CD4-positive, alpha-beta T cell treated with Interleukin-15 for 1 hour (primary cell): ENCODE measurements around the gene DCD.
A peak's percentile ranks its signal among the peaks of the same experiment; 100 is the strongest.

Source experiments
- DNase-seq: peaks from one replicate; pipeline ENCODE4 v3.0.0-alpha.2; 2020

The DCD gene

DNA sequence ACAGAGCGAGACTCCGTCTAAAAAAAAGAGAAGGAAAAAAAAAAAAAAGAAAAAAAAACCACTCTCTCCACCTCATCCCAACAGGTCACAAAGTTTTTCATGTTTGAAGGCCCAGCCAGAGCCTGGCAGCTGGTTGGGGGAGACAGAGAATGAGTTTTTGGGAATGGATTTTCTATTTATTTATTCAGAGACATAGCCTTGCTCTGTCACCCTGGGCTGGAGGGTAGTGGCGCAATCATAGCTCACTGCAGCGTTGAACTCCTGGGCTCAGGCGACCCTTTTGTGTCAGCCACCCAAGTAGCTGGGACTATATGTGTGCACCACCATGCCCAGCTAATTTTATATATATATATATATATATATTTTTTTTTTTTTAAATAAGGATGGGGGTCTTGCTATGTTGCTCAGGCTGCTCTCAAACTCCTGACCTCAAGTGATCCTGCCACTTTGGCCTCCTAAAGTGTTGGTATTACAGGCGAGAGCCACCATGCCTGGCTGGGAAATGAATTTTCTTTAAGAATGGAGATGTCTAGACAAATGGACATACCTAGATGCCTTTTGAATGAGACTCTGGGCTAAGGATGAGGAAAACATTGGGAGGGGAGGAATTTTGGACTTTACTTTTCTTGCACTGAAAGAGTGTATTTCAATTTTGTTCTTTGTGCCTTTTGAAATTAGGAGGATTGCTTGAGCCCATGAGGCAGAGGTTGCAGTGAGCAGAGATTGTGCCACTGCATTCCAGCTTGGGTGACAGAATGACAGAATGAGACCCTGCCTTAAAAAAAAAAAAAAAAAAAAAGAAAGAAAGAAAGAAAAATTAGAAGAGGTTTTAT lies 42.8 kb downstream of the DCD start:
- no peak for DNase-seq

DNA sequence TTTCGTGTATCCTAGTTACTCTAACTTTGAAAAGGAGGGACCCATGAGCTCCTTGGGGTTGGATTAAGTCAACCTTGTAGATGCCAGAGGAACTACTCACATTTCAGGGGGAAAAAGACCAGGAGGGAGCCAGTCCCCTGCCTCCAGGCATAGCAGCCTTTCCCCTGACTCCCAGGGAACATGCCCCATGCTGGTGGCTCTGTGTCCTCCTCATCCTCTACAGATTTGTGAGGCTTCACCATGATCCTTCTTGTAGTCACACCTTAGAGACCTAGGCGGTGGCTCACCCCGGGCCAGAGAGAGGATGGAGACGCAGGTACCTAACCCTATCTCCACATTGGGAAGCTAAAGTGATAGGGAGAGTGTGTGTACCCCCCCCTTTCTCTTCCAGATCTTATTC lies 43.7 kb downstream of the DCD start:
- DNase-seq: no peak

DNA sequence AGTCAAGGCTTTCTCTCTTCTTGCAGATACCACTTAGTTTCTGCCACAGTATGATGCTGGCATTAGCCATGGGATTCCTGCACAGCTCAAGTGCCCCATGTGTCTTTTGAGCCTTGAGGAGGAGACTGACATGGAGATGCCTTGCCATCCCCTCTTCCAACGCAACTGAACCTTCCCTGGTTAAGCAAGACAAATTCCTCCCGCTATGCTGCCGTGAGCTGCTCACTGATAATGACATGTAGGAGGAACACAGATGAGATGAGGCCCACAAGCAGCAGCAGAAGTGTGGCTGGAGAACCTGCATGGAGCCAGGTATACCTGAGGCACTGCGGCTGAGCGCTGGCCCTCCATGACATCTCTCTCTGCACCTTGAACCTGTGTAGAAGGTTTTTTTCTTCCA lies 44.3 kb downstream of the DCD start:
- no peak for DNase-seq

DNA sequence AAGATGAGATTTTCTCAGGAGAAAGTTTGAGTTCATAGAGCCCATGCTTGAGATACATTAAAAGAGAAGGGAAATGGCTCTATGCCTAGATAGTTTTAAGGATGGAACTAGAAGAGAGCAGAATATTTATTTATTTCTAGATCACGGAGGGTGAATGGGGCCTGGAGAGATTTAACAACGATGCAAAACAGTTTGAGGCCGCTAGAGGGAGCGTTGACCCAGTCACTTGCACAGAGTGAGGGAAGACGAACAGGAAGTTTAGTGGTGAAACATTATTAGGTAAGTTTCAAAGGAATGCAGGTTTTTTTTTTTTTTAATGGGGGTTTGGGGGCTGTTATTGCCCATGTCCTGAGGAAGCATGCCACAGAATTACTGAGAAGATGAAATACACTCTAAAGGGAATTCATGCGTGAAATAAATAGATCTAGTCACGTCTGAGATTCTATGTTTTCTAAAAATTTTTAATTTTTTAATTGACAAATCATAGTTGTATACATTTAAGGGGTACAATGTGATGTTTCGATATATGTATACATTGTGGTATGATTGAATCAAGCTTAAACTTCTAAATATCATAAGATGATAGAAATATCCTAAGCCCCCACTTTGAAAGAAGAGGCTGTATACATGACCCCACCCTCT lies 44.9 kb downstream of the DCD start:
- DNase-seq: peak; percentile 65

DNA sequence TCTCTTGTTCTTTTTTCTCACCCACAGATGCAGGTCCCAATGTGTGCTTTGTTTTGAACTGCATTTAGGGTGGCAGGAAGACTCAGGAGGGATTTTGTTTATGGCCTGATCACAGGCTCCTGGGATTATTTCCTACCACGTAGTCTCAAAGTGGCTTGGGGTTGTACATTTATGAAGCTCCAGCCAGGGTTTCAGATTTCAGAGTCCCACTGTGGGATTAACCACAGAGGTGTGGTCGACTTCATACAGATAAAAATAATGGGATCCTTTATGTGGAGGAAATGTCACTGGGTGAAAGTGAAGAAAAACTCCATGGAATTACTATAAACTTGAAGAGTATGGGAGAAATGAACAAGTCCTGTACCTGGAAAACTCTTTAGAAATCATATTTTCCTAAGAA lies 45.5 kb downstream of the DCD start:
- DNase-seq: no peak

DNA sequence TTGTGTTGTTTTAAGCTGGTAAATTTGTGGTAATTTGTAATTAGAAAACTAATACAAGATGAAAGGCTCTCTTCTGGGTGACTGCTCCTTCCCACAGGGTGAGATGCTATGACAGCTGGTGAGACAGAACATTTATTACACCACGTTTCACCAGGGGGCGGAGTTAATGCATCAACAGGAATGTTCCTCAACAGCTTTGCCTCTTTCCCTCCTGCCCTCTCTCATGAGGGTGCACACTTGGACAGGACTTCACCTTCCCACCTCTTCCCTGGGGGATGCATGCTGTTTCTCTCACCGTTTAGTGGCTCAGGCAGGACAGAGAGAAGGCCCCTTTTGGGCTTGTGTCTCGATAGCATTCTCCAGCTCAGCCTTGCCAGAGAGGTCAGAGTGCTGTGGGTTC lies 46.3 kb downstream of the DCD start:
- DNase-seq: no peak

DNA sequence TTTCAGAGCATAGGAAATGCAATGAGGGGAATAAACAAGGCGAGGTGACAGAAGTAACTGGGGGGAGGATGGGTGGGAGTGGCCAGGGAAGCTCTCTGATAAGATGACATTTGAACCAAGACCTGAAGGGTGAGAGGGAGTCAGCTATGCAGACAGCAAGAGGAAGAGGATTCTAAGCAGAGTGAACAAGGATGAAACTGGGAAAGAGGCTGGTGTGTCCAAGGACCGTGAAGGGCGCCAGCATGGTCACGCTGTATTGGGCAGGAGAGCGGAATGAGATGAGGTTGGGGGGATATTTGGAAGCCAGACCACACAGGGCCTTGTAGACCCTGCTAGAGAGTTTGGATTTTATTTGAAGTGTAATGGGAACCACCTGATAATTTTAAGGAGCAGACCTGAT lies 49.2 kb downstream of the DCD start:
- no peak for DNase-seq

DNA sequence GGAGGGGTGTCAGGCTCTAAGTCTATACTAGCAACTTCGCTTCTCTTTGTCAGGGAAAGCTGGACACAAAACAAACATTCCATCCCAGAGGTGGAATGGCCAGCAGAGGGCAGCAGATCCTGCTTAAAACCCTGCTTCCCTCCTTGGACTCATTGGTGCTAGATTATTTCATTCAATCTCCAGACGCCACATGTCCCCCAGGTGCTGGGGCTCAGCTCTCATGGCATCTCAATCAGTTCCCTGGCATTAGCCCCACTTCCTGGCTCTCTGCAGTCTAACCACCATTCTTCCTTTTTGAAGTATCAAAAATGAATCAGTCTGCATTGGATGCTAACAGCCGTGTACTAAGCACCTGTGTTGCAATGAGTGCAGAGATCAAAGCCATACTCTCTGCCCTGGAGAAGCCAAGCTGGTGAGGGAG lies 51.6 kb downstream of the DCD start:
- peak; percentile 22 for DNase-seq

DNA sequence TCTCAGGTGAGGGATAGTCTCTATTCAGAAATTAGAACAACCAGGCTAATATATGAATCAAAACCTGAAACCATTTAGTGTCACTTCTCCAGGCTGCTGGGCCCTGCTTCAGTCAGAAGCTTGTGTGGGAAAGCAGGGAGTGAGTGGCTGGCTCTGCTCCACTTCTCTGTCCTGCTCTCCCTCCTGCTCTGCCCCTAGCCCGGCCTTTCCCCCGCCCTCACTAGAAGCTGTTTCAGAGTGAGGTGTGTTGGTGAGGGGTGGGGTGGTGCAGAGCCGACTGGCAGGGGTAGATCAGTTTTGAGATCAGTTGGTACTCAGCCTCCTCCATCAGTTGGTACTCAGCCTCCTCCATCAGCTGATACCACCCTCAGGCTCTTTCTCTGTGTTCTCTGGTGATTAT lies 52.7 kb downstream of the DCD start:
- DNase-seq: no peak
